GM19043 (cell line): Measurements from ENCODE around the gene ZPR1.
"Not testable (repeated sequence)": the region's sequence is repeated elsewhere in the genome, so short reads cannot be mapped to it uniquely, and the experiment has no call there.

Source experiments
- ATAC-seq: cut with Tn5 transposase; IDR thresholded peaks from one replicate; pipeline ENCODE4 v1.9.1; 2021; ENCODE audit warnings: low read depth; ENCODE audit not compliant: unreplicated experiment

ZPR1 gene

GRCh38 chr11:116825854-116826750, 38.3 kb upstream of the ZPR1 start:
- no peak for ATAC-seq

GRCh38 chr11:116825434-116825833, 37.6 kb upstream of the ZPR1 start:
- no peak for ATAC-seq

- no peak for ATAC-seq
Observed at GRCh38 chr11:116823031-116823843, 35.4 kb upstream of the ZPR1 start, which contains the start of gene APOA4. TSS of gene APOA4 (minus strand) at chr11:116823304. CDS start at chr11:116823191, 113 bp downstream.

GRCh38 chr11:116822575-116822974, 34.8 kb upstream of the ZPR1 start:
- ATAC-seq = no peak

- no peak for ATAC-seq
Observed at GRCh38 chr11:116821050-116821918, 33.5 kb upstream of the ZPR1 start.

GRCh38 chr11:116819049-116819448, 31.2 kb upstream of the ZPR1 start:
- ATAC-seq = no peak

GRCh38 chr11:116814502-116814901, 26.7 kb upstream of the ZPR1 start:
- no peak for ATAC-seq

- no peak for ATAC-seq
Observed at GRCh38 chr11:116813781-116814471, 26.1 kb upstream of the ZPR1 start.

- no peak for ATAC-seq
Observed at GRCh38 chr11:116813170-116813569, 25.3 kb upstream of the ZPR1 start.

GRCh38 chr11:116812109-116812508, 24.3 kb upstream of the ZPR1 start:
- ATAC-seq = no peak

GRCh38 chr11:116811194-116811593, 23.4 kb upstream of the ZPR1 start:
- no peak for ATAC-seq

GRCh38 chr11:116808262-116809175, 20.7 kb upstream of the ZPR1 start:
- ATAC-seq = no peak

GRCh38 chr11:116807601-116808261, 19.9 kb upstream of the ZPR1 start:
- ATAC-seq = no peak

GRCh38 chr11:116804001-116804400, 16.2 kb upstream of the ZPR1 start:
- ATAC-seq = no peak

GRCh38 chr11:116801662-116802061, 13.8 kb upstream of the ZPR1 start:
- ATAC-seq = not testable (repeated sequence)

GRCh38 chr11:116800610-116801009, 12.8 kb upstream of the ZPR1 start:
- ATAC-seq = no peak

- ATAC-seq = no peak
Observed at GRCh38 chr11:116798368-116798767, 10.5 kb upstream of the ZPR1 start.

- no peak for ATAC-seq
Observed at GRCh38 chr11:116797816-116798215, 10.0 kb upstream of the ZPR1 start.
